PC-9 (cell line): Measurements from ENCODE around the gene KCNA10.

Experiments used
- CTCF ChIP-seq: fragments of 200-600 bp; sonication (generic); conservative IDR thresholded peaks from 2 replicates; pipeline ENCODE4 v1.6.1; 2017; ENCODE audit warnings: mixed run types, antibody characterized with exemption, mild to moderate bottlenecking, moderate library complexity
- EZH2 ChIP-seq: fragments of 200-600 bp; sonication (generic); IDR thresholded peaks from 2 replicates; pipeline ENCODE4 v1.8.0; 2017; ENCODE audit warnings: antibody characterized with exemption, low read depth

GRCh38 chr1:110559157-110559556 is 40.2 kb upstream of the KCNA10 start:
- TF ChIP-seq CTCF (no peak), EZH2 (no peak)
